ENCODE data around the gene OCA2.

The OCA2 gene

GRCh38 chr15:27771892-27772291 lies 327.2 kb downstream of the OCA2 start:
- Histone ChIP-seq H3K4me2 (ENCODE audit: low read depth, low read length, poor library complexity, severe bottlenecking) (no peak overlapping the region), H2AFZ (ENCODE audit: low read length) (no peak overlapping the region), H4K20me1 (ENCODE audit: insufficient read depth, low read length, poor library complexity, severe bottlenecking) (no peaks in the 10 kb centered on the region), H3K9ac (ENCODE audit: low read depth, low read length, poor library complexity, severe bottlenecking) (no peak overlapping the region), H3K27me3 (ENCODE audit: insufficient read depth, low read length, poor library complexity, severe bottlenecking) (no peaks in the 10 kb centered on the region), H3K36me3 (ENCODE audit: insufficient read depth, low read length) (no peaks in the 10 kb centered on the region), H3K79me2 (ENCODE audit: insufficient read depth, low read length) (no peaks in the 10 kb centered on the region), H3K4me1 (ENCODE audit: insufficient read depth, low read length, poor library complexity, severe bottlenecking) (no peaks in the 10 kb centered on the region), H3K9me2 (replicated peaks; ENCODE audit: low read depth, low read length) (no peaks in the 10 kb centered on the region; the same call in 1 of the 2 replicates), H3F3A (ENCODE audit: low read depth) (no peaks in the 10 kb centered on the region), H3K4me3 (ENCODE audit: low read length, poor library complexity, severe bottlenecking) (no peak overlapping the region), H3K9me3 (ENCODE audit: insufficient read depth, low read depth, low read length) (peaks cover 9% of the 10 kb centered on the region; the same call in 1 of the 2 replicates)
- TF ChIP-seq CTCF (conservative IDR thresholded peaks at IDR 0.05; ENCODE audit: low read length) (no peak), EZH2phosphoT487 (IDR thresholded peaks at IDR 0.05; ENCODE audit: borderline replicate concordance) (no peak)

- H3K79me2 ChIP-seq (ENCODE audit: insufficient read depth, low read length) = no peaks in the 10 kb centered on the region
- H3K36me3 ChIP-seq (ENCODE audit: insufficient read depth, low read length) = no peaks in the 10 kb centered on the region
- H3K4me2 ChIP-seq (ENCODE audit: low read depth, low read length, poor library complexity, severe bottlenecking) = no peak overlapping the region
- no peaks in the 10 kb centered on the region for H4K20me1 ChIP-seq (ENCODE audit: insufficient read depth, low read length, poor library complexity, severe bottlenecking)
- no peaks in the 10 kb centered on the region for H3F3A ChIP-seq (ENCODE audit: low read depth)
- H3K4me1 ChIP-seq (ENCODE audit: insufficient read depth, low read length, poor library complexity, severe bottlenecking) = no peaks in the 10 kb centered on the region
- no peaks in the 10 kb centered on the region; the same call in 1 of the 2 replicates for H3K9me2 ChIP-seq (replicated peaks; ENCODE audit: low read depth, low read length)
- no peak for TF ChIP-seq EZH2phosphoT487 (IDR thresholded peaks at IDR 0.05; ENCODE audit: borderline replicate concordance)
- TF ChIP-seq CTCF (conservative IDR thresholded peaks at IDR 0.05; ENCODE audit: low read length) = no peak
- H2AFZ ChIP-seq (ENCODE audit: low read length) = no peak overlapping the region
- H3K27me3 ChIP-seq (ENCODE audit: insufficient read depth, low read length, poor library complexity, severe bottlenecking) = no peaks in the 10 kb centered on the region
- no peak overlapping the region for H3K9ac ChIP-seq (ENCODE audit: low read depth, low read length, poor library complexity, severe bottlenecking)
- H3K4me3 ChIP-seq (ENCODE audit: low read length, poor library complexity, severe bottlenecking) = no peak overlapping the region
- peaks cover 9% of the 10 kb centered on the region; the same call in 1 of the 2 replicates for H3K9me3 ChIP-seq (ENCODE audit: insufficient read depth, low read depth, low read length)
Measured at GRCh38 chr15:27770769-27771554, 328.2 kb downstream of the OCA2 start.

GRCh38 chr15:27770086-27770607 lies 329.0 kb downstream of the OCA2 start:
- peaks cover 9% of the 10 kb centered on the region; the same call in 1 of the 2 replicates for H3K9me3 ChIP-seq (ENCODE audit: insufficient read depth, low read depth, low read length)
- no peak overlapping the region for H3K4me3 ChIP-seq (ENCODE audit: low read length, poor library complexity, severe bottlenecking)

More at GRCh38 chr15:27770086-27770607, 329.0 kb downstream of the OCA2 start:
- Histone ChIP-seq H3K9me2 (replicated peaks; ENCODE audit: low read depth, low read length) (no peaks in the 10 kb centered on the region; the same call in 1 of the 2 replicates), H4K20me1 (ENCODE audit: insufficient read depth, low read length, poor library complexity, severe bottlenecking) (no peaks in the 10 kb centered on the region), H3K4me1 (ENCODE audit: insufficient read depth, low read length, poor library complexity, severe bottlenecking) (no peaks in the 10 kb centered on the region), H2AFZ (ENCODE audit: low read length) (no peak overlapping the region), H3K27me3 (ENCODE audit: insufficient read depth, low read length, poor library complexity, severe bottlenecking) (no peaks in the 10 kb centered on the region), H3K9ac (ENCODE audit: low read depth, low read length, poor library complexity, severe bottlenecking) (no peak overlapping the region), H3K36me3 (ENCODE audit: insufficient read depth, low read length) (no peaks in the 10 kb centered on the region), H3K4me2 (ENCODE audit: low read depth, low read length, poor library complexity, severe bottlenecking) (no peak overlapping the region), H3K79me2 (ENCODE audit: insufficient read depth, low read length) (no peaks in the 10 kb centered on the region), H3F3A (ENCODE audit: low read depth) (no peaks in the 10 kb centered on the region)
- TF ChIP-seq EZH2phosphoT487 (IDR thresholded peaks at IDR 0.05; ENCODE audit: borderline replicate concordance) (no peak), CTCF (conservative IDR thresholded peaks at IDR 0.05; ENCODE audit: low read length) (no peak)

All from Loucy (cell line).